ENCODE measurements around the gene SPARCL1. TPM values are rescaled to one million over a fixed set of nuclear protein-coding genes. Genes with fewer than 3 reads are reported as not detected.
"Not testable (repeated sequence)": the region's sequence is repeated elsewhere in the genome, so short reads cannot be mapped to it uniquely, and the experiment has no call there.

SPARCL1 gene
- polyA plus RNA-seq, 5 donors, result 353 to 516 (median 475) TPM

DNA sequence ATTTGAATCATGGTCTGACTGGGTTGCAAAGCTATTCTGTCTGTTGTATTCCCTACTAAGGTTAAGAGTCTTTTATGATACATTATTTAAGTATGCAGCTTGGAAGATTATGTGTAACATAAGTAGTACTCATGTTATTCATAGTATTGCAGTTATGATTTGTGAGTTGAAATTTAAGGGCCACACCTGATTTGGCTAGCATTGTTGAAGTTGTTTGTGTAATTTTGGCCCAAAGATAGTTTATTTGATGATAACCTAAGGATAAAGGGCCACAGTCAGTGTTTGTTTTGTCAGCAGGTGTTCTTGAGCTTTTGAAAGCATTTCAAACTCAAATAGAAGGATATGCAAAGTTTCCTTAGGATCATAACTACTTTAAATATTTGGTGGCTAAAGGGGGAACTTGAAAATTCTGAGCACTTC lies 67.9 kb downstream of the SPARCL1 start:
- DNase-seq, result no peak

- DNase-seq, result no peak
Observed at GRCh38 chr4:87458913-87459312, 70.3 kb downstream of the SPARCL1 start.

DNA sequence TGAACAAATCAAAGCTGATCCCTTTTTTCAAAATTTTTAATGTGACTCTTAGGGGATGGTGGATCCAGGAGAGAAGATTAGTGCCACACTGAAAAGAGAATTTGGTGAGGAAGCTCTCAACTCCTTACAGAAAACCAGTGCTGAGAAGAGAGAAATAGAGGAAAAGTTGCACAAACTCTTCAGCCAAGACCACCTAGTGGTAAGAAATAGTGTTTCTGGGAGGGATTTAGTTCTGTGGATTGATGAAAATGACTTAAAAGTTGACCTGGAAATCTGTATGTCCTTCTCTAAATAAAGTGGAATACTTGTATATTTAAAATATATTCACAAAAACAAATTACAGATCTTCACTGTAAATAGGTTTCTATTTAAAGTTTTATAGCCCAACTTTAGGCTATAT lies 77.6 kb downstream of the SPARCL1 start:
- DNase-seq, result no peak

GRCh38 chr4:87446375-87446774 lies 82.8 kb downstream of the SPARCL1 start:
- not testable (repeated sequence) for DNase-seq

DNA sequence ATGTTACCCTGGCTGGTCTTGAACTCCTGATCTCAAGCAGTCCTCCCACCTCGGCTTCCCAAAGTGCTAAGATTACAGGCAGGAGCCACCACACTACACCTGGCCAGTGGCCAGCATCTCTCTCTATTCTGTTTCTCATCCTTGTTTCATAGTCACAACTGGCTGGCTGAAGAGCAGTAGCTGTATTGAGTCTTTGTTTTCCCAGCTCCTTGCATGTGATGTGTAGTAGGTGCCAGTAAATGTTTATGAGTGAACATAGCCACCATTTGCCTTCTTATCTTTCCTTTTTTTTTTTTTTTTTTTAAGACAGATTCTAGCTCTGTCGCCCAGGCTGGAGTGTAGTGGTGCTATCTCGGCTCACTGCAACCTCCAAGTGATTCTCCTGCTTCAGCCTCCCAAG lies 83.2 kb downstream of the SPARCL1 start:
- no peak for DNase-seq

DNA sequence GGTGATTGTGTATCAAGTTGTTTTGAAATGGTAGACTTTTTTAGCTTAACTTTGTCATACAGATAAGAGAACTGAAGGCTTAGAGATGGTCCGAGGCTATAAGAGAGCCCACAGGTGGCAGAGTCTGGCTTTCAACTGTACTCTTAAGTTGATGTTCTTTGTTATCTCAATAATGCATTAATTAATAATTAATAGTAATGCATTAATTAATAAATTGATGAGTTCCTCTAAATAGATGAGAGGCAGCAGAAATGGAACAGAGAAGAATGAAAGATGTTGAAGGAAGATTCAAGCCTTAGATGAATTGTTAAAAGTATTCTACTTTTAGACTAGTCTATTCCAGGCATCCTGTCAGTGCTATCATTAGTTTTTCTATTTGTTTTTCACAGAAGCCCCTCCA lies 84.4 kb downstream of the SPARCL1 start:
- no peak for DNase-seq

- DNase-seq, result no peak
Observed at GRCh38 chr4:87442889-87443288, 86.3 kb downstream of the SPARCL1 start.

- no peak for DNase-seq
Observed at GRCh38 chr4:87433342-87433741, 95.8 kb downstream of the SPARCL1 start.

GRCh38 chr4:87430038-87430437 lies 99.1 kb downstream of the SPARCL1 start:
- no peak for DNase-seq

GRCh38 chr4:87428979-87429378 lies 100.2 kb downstream of the SPARCL1 start:
- DNase-seq, result no peak

GRCh38 chr4:87427518-87427868 lies 101.7 kb downstream of the SPARCL1 start:
- no peak for DNase-seq

DNA sequence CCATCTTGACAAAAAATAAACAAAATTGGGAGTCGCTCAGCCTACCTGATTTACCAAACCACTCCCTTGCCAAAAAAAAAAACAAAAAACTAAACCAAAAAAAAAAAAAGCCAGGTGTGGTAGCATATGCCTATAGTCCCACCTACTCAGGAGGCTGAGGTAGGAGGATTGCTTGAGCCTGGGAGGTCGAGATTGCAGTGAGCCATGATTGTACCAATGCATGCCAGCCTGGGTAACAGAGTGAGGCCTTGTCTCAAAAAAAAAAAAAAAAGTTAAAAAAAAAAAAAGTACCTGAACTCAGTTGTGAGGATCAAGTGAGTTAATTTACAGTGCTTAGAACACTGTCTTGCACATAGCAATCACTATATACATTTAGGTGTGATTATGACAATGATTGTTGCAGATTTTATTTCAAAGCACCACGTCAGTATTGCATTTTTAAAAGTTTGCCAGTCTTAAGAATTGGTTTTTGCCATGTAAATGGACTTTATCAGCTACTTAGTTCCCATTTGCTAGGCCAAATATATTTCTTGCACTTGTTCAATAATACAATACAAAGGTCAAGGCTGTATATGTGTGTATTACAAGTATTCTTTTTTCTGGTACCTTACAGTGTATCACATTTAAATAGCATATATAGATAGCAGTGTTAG lies 102.2 kb downstream of the SPARCL1 start:
- no peak for DNase-seq

DNA sequence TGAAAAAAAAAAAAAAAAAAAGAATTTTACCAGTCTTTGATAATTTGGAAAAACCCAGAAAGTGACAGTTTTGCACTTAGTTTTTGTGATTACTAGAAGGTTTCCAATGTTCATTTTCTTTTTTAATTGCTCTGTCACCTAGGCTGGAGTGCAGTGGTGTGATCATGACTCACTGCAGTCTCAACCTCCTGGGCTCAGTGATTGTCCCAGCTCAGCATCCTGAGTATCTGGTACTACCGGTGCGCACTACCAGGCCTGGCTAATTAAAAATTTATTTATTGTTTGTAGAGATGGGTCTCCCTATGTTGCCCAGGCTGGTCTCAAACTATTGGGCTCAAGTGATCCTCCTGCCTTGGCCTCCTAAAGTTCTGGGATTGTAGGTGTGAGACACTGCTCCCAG lies 103.5 kb downstream of the SPARCL1 start:
- DNase-seq, result no peak

GRCh38 chr4:87424099-87424543 lies 105.1 kb downstream of the SPARCL1 start:
- not testable (repeated sequence) for DNase-seq

Other genes starting within 250 kb of the SPARCL1 start
- 1 to 10 TPM in 1 of 5 donors, under 1 TPM in 4; 0.46 to 1.5 (median 0.60) TPM for gene HSD17B13, start 206.5 kb downstream of the SPARCL1 start, polyA plus RNA-seq (ENCODE audit: insufficient read depth in 1 of 5, insufficient read length in 5 of 5, low replicate concordance in 1 of 5)
- gene HSD17B11, start 138.2 kb downstream of the SPARCL1 start, polyA plus RNA-seq (ENCODE audit: insufficient read depth in 1 of 5, insufficient read length in 5 of 5, low replicate concordance in 1 of 5), result 10 to 100 TPM; 45.5 to 92.3 (median 74.3) TPM
- gene NUDT9, start 106.8 kb downstream of the SPARCL1 start, polyA plus RNA-seq (ENCODE audit: insufficient read depth in 1 of 5, insufficient read length in 5 of 5, low replicate concordance in 1 of 5), result 10 to 100 TPM; 45.1 to 55.9 (median 50.5) TPM
- under 1 TPM in 1 of 5 donors, not detected in 4; 0.04 TPM for gene DSPP, start 79.2 kb upstream of the SPARCL1 start, polyA plus RNA-seq (ENCODE audit: insufficient read depth in 1 of 5, insufficient read length in 5 of 5, low replicate concordance in 1 of 5)
- gene DMP1, start 120.9 kb upstream of the SPARCL1 start, polyA plus RNA-seq (ENCODE audit: insufficient read depth in 1 of 5, insufficient read length in 5 of 5, low replicate concordance in 1 of 5), result not detected

Measured in right lung (tissue), 5 donors.